HUES48 (cell line): ENCODE measurements around the gene SLC38A5.

Experiments used
- H3K27ac ChIP-seq: one replicate; pipeline ENCODE4 v1.7.0; 2013; ENCODE audit warnings: low read depth, low read length, inconsistent platforms
- H3K27me3 ChIP-seq: 2 replicates; pipeline ENCODE4 v1.6.1; 2013; ENCODE audit warnings: mild to moderate bottlenecking, low read length; ENCODE audit not compliant: control insufficient read depth, insufficient read depth
- H3K36me3 ChIP-seq: 2 replicates; pipeline ENCODE4 v1.6.1; 2013; ENCODE audit warnings: low read length; ENCODE audit not compliant: control insufficient read depth, insufficient read depth
- H3K4me1 ChIP-seq: 2 replicates; pipeline ENCODE4 v1.6.1; 2013; ENCODE audit warnings: mild to moderate bottlenecking, low read length; ENCODE audit not compliant: control insufficient read depth, insufficient read depth
- H3K4me3 ChIP-seq: 2 replicates; pipeline ENCODE4 v1.5.1; 2013; ENCODE audit warnings: mild to moderate bottlenecking, low read depth, low read length
- H3K9ac ChIP-seq: 2 replicates; pipeline ENCODE4 v1.6.1; 2013; ENCODE audit warnings: mild to moderate bottlenecking, low read depth, low read length, moderate library complexity
- H3K9me3 ChIP-seq: 2 replicates; pipeline ENCODE4 v1.6.1; 2013; ENCODE audit warnings: low read length; ENCODE audit not compliant: control insufficient read depth, insufficient read depth

Gene SLC38A5

DNA sequence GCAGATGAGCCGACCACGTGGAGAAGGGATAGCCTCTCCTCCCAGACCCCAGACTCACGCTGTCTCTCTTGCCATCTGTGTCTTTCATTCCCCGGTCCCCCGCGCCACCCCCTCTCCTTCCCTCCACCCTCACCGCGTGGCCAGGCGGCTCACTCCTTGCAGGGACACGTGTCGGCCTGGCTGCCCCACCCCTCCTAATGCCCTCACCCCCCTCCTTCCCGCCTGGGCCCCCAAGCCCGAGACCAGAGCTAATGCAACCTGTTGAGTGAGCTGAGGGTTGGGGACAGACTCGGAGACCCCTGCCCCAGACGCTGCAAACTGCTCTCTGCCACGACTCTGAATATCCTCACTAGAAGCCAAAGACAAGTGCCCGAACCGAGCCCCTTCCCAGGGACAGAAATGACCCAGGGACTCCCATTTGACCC, 1.8 kb downstream of the SLC38A5 start:
- Histone ChIP-seq H3K36me3 (peaks cover 4% of the 10 kb centered on the region; the same call in 1 of the 2 replicates), H3K27ac (no peak overlapping the region), H3K4me3 (peak overlapping the region; percentile 70), H3K27me3 (no peaks in the 10 kb centered on the region; the same call in 1 of the 2 replicates), H3K4me1 (peaks cover 15% of the 10 kb centered on the region), H3K9ac (no peak overlapping the region), H3K9me3 (peaks cover 42% of the 10 kb centered on the region; the same call in 1 of the 2 replicates)

DNA sequence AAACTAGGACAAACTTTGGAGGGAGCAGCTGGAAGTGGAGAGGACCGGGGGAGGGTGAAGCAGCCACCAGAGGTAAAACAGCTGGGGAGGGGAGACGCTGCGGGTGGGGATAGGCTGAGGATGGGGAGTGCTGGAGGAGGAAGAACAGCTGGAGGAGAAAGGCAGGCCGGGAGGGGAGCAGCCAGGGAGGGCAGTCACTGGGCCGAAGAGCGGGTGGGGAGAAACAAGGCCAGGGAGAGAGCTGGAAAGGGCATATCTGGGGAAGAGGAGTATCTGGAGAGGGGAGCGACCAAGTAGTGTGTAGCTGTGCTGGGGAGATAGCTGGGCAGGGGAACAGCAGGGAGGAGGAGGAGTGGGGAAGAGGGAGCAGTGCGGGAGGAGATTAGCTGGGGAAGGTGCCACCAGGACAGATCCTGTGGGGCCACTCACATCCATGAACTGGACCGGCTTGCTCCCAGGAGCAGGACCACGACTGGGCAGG, 2.7 kb downstream of the SLC38A5 start:
- Histone ChIP-seq H3K27ac (no peak overlapping the region), H3K27me3 (no peaks in the 10 kb centered on the region; the same call in 1 of the 2 replicates), H3K36me3 (peaks cover 9% of the 10 kb centered on the region; the same call in 1 of the 2 replicates), H3K4me1 (0 out of 2 replicates have a peak, but pooled peaks cover 7% of the 10 kb centered on the region), H3K9ac (no peak overlapping the region), H3K9me3 (peaks cover 37% of the 10 kb centered on the region; the same call in 1 of the 2 replicates), H3K4me3 (peak overlapping the region; percentile 70)

DNA sequence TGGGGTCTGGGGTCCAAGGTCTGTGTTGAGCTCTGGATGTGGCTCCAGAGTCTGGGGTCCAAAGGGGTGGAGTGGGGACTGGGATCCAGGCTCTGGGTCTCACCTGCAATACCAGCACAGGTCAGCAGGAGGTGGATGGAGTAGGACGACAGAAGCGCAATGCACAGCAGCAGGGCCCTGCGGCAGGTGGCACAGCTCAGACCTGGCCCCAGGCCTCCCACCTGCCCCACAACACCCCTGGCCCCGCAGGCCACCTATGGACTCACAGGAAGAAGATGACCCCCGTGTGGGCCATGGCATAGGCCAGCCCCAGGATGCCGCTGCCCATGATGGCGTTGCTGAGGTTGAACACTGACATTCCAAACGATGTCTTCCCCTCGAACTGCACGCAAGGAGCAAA, 3.4 kb downstream of the SLC38A5 start:
- no peak overlapping the region for H3K4me3 ChIP-seq
- H3K9ac ChIP-seq, result no peak overlapping the region

DNA sequence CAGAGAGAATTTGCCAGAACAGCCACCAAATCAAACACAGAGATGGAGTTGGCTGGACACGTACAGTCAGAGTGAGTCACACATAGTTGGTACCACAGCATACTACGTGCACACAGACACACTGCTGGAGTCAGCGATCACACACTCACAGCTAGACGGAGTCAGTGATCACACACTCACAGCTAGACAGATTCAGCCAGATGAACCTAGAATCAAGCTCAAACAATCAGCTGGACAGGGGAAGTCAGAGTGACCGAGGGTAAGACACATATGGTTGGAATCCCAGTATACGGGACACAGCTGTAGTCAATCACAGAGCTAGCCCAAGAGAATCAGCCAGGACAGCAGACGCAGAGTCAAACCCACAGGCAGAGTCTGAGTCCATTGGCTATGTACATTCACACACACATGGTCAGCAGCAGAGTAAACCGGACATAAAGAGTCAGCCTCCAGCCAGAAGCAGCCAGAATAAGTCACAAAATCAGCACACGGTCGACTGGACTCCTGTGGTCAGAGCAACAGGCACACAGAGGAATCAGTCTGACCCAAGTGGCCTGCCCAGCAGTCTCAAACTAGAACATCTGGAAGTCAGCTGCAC, 4.6 kb downstream of the SLC38A5 start:
- Histone ChIP-seq H3K4me3 (no peak overlapping the region), H3K36me3 (peaks cover 16% of the 10 kb centered on the region), H3K9me3 (peaks cover 33% of the 10 kb centered on the region), H3K9ac (no peak overlapping the region), H3K27ac (no peak overlapping the region), H3K4me1 (0 out of 2 replicates have a peak, but pooled peaks cover 7% of the 10 kb centered on the region), H3K27me3 (no peaks in the 10 kb centered on the region; the same call in 1 of the 2 replicates)

More for the DNA sequence above, 3.4 kb downstream of the SLC38A5 start:
- Histone ChIP-seq H3K27ac (no peak overlapping the region), H3K27me3 (no peaks in the 10 kb centered on the region; the same call in 1 of the 2 replicates), H3K4me1 (0 out of 2 replicates have a peak, but pooled peaks cover 7% of the 10 kb centered on the region), H3K9me3 (peaks cover 37% of the 10 kb centered on the region; the same call in 1 of the 2 replicates), H3K36me3 (peaks cover 14% of the 10 kb centered on the region)

DNA sequence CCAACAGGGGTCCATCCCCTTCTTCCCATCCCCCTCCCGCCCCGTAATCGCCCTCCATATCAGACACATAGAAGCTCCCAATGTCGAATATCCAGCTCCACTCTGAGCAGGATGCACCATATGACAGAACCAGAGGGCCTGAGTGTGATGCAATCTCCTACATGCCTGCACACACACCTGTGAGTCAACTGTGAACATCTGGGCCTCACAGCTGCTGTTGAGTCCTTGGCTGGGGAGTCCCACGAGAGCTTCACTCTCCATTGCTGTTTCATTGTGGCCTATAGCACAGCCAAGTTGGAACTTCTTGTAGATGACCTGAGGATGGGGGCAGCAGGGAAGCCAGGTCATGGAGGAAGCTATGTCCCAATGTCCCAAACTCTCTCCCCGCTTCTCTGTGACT, 8.2 kb downstream of the SLC38A5 start:
- Histone ChIP-seq H3K27ac (no peak overlapping the region), H3K27me3 (no peaks in the 10 kb centered on the region), H3K4me1 (no peaks in the 10 kb centered on the region), H3K36me3 (peaks cover 30% of the 10 kb centered on the region), H3K4me3 (no peak overlapping the region), H3K9me3 (peaks cover 42% of the 10 kb centered on the region), H3K9ac (no peak overlapping the region)

DNA sequence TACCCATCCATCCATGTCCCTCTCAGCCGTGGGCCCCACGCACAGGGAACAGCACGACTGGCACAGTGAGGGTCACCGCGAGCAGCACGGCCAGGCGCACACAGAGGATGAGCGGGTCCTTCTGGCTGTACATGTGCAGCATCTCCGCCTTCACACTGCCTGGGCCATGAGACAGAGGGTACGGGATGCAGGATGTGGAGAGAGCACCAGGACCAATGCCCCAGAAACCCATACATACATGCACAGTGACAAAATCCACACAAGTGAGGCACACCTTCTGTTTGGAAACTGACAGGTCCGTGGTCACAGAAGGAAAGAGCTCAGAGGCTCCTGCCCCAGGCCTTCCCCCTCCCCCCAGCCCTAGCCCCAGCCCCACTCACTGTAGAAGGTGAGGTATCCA, 9.5 kb downstream of the SLC38A5 start:
- Histone ChIP-seq H3K27me3 (no peaks in the 10 kb centered on the region), H3K4me3 (no peak overlapping the region), H3K9me3 (peaks cover 44% of the 10 kb centered on the region), H3K4me1 (no peaks in the 10 kb centered on the region), H3K36me3 (peaks cover 28% of the 10 kb centered on the region), H3K27ac (no peak overlapping the region), H3K9ac (no peak overlapping the region)

DNA sequence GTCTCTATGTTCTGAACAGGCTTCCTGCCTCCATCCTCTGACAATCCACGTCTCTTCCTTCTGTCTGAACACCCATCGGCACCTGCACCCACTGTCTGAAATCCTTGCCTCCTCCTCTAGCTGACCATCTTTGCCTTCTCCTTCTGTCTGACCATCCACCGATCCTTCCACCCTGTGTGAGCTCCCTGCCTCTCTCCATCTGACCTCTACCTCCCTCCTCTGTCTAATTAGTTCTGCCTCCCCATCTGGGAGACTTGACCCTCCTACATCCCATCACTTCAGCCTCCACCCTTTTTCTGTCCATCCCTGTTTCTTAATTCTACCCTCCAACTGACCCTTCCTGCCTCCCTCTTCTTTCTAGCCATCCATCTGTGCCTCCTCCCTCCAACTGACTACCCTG, 10.0 kb downstream of the SLC38A5 start:
- peaks cover 25% of the 10 kb centered on the region for H3K36me3 ChIP-seq
- peaks cover 38% of the 10 kb centered on the region for H3K9me3 ChIP-seq
- H3K4me1 ChIP-seq, result no peaks in the 10 kb centered on the region
- no peak overlapping the region for H3K27ac ChIP-seq
- H3K4me3 ChIP-seq, result no peak overlapping the region
- no peaks in the 10 kb centered on the region for H3K27me3 ChIP-seq
- H3K9ac ChIP-seq, result no peak overlapping the region

DNA sequence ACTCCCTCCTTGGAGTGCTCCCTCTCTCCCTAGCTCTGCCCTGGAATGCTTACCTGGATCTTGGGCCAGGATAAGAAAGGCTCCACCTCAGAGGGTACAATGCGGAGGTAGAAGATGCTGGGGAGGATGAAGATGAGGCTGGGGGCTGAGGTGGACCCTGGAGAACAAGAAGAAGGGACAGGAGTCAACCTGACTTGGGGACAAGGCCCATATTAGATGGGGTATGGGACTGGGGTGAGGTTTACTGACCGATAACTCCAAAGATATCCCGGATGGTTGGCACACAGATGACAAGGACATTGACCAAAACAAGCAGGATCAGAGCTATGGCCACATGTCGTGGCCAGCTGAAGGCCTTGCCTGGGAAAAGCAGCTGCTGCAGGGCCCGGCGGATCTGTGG, 10.6 kb downstream of the SLC38A5 start:
- Histone ChIP-seq H3K36me3 (peaks cover 25% of the 10 kb centered on the region), H3K4me3 (no peak overlapping the region), H3K4me1 (no peaks in the 10 kb centered on the region), H3K9ac (no peak overlapping the region), H3K9me3 (peaks cover 39% of the 10 kb centered on the region), H3K27ac (no peak overlapping the region), H3K27me3 (no peaks in the 10 kb centered on the region)

DNA sequence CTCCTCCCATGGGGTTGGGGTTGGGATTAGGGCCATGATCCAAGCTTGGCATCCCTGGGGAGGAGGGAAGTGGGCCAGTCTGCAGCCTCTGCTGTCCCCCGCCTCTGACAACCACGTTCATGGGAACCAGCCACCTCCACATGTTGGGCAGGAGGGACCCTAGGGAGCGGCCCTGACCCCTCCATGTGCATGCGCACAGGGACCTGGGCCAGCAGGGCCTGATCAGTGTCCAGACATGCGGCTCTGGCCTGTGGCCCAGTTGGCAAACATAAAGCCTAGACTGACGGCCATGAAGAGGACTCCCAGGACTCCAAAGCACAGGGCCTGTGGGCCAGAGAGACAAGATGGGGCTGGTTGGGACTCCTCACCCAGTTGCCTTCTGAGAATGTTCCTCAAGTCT, 11.3 kb downstream of the SLC38A5 start:
- no peak overlapping the region for H3K27ac ChIP-seq
- no peaks in the 10 kb centered on the region for H3K4me1 ChIP-seq
- peaks cover 25% of the 10 kb centered on the region for H3K36me3 ChIP-seq
- H3K9ac ChIP-seq, result no peak overlapping the region
- no peak overlapping the region for H3K4me3 ChIP-seq
- peaks cover 38% of the 10 kb centered on the region for H3K9me3 ChIP-seq
- H3K27me3 ChIP-seq, result no peaks in the 10 kb centered on the region

DNA sequence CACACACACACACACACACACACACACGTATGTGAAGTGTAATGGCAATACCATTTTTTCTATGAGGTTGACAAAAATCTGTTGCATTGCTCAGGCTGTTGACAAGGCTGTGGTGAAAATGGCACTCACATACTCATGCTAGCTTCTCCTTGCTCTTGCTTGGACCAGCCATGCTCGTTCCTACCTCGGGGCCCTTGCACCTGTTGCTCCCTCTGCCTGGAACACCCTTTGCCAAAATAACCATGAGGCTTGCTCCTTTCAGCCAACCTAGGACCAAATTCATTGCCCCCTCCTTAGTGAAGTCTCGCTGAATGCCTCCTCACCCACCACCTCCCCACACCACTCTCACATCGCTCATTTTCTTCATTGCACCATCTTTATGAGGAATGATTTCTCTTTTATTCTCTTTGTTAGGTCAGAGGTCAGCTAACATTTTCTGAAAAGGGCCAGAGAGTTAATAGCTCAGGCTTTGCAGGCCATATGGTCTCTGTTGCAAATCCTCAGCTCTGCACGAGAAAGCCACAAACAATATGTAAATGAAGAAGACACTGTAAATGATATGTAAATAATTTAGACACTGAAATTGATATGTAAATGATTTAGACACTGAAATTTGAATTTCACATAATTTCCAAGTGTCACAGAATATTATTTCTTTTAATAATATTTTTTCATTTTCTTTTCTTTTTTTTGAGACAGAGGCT, 13.3 kb downstream of the SLC38A5 start:
- Histone ChIP-seq H3K27ac (no peak overlapping the region), H3K4me3 (no peak overlapping the region), H3K9me3 (peaks cover 41% of the 10 kb centered on the region), H3K9ac (no peak overlapping the region), H3K36me3 (peaks cover 17% of the 10 kb centered on the region), H3K4me1 (no peaks in the 10 kb centered on the region), H3K27me3 (no peaks in the 10 kb centered on the region)

DNA sequence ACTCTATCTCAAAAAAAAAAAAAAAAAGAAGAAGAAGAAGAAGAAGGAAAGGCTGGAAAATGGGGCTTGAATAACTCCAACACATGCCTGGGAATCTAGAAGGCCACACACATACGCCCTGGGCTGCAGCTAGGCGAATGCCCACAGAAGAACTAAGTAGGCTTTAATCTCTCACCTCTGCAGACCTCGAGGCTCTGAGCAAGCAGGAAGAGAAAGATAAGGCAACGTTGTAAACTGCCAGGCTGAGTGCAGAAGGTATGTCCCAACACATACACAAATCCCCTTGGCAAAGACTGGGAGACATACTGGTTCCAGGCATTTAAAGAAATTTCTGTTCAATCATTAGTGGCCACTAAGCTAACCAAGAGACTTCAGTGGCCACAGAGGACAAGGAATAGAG, 18.4 kb downstream of the SLC38A5 start:
- no peak overlapping the region for H3K4me3 ChIP-seq
- H3K36me3 ChIP-seq, result no peaks in the 10 kb centered on the region
- H3K9me3 ChIP-seq, result peaks cover 31% of the 10 kb centered on the region
- H3K27ac ChIP-seq, result no peak overlapping the region
- no peak overlapping the region for H3K9ac ChIP-seq
- H3K27me3 ChIP-seq, result no peaks in the 10 kb centered on the region
- H3K4me1 ChIP-seq, result no peaks in the 10 kb centered on the region
